Chondrocyte (in vitro differentiated cells): ENCODE data around the gene GRK5. TPM values are rescaled to one million over a fixed set of nuclear protein-coding genes. Genes with fewer than 3 reads are reported as not detected.
"Not testable (repeated sequence)": the region's sequence is repeated elsewhere in the genome, so short reads cannot be mapped to it uniquely, and the experiment has no call there.

ENCODE experiments used
- DNase-seq: peaks from one replicate; pipeline ENCODE4 v3.0.0; 2021; ENCODE audit warnings: mixed read lengths, low spot score
- H3K27ac Mint-ChIP-seq: one replicate; pipeline ENCODE4 v1.8.0; 2021; ENCODE audit warnings: mild to moderate bottlenecking, moderate library complexity, mixed read lengths; ENCODE audit not compliant: unreplicated experiment
- H3K27me3 Mint-ChIP-seq: 2 replicates; pipeline ENCODE4 v1.8.0; 2021; ENCODE audit warnings: low read depth, mixed read lengths
- H3K36me3 Mint-ChIP-seq: 2 replicates; pipeline ENCODE4 v1.8.0; 2021; ENCODE audit warnings: low read depth, mixed read lengths
- H3K4me1 Mint-ChIP-seq: 2 replicates; pipeline ENCODE4 v1.8.0; 2021; ENCODE audit warnings: low read depth, mild to moderate bottlenecking, mixed read lengths
- H3K4me3 Mint-ChIP-seq: one replicate; pipeline ENCODE4 v1.8.0; 2021; ENCODE audit warnings: mild to moderate bottlenecking, moderate library complexity, mixed read lengths; ENCODE audit not compliant: unreplicated experiment
- H3K9me3 Mint-ChIP-seq: 2 replicates; pipeline ENCODE4 v1.8.0; 2021; ENCODE audit warnings: low read depth, mixed read lengths
- CTCF ChIP-seq: fragments of 200-600 bp; sonication (generic); IDR thresholded peaks from 2 replicates; pipeline ENCODE4 v1.5.0; 2021; ENCODE audit warnings: antibody characterized with exemption, mild to moderate bottlenecking, moderate library complexity
- total RNA-seq: library from RNA; stranded (reverse); gene quantifications from 3 replicates; pipeline ENCODE4 v1.2.1, GENCODE V29; 2021

The GRK5 gene
- total RNA-seq, 1 donor from 2014 or later = 16.4 TPM

GRCh38 chr10:119222537-119222936 lies 15.2 kb downstream of the GRK5 start:
- no peaks in the 10 kb centered on the region for H3K36me3 Mint-ChIP-seq
- no peak for TF ChIP-seq CTCF
- no peak overlapping the region for H3K4me3 Mint-ChIP-seq
- DNase-seq = no peak
- H3K27me3 Mint-ChIP-seq = no peaks in the 10 kb centered on the region
- H3K27ac Mint-ChIP-seq = peak overlapping the region; percentile 18
- no peaks in the 10 kb centered on the region for H3K9me3 Mint-ChIP-seq
- peaks cover 44% of the 10 kb centered on the region for H3K4me1 Mint-ChIP-seq

- Mint-ChIP-seq H3K27ac (no peak overlapping the region), H3K9me3 (no peaks in the 10 kb centered on the region), H3K4me3 (no peak overlapping the region), H3K4me1 (peaks cover 42% of the 10 kb centered on the region), H3K36me3 (no peaks in the 10 kb centered on the region), H3K27me3 (no peaks in the 10 kb centered on the region)
- no peak for DNase-seq
- TF ChIP-seq CTCF = no peak
These were observed 15.6 kb downstream of the GRK5 start for GRCh38 chr10:119222966-119223386.

GRCh38 chr10:119225083-119225658 lies 17.8 kb downstream of the GRK5 start:
- no peak for TF ChIP-seq CTCF
- Mint-ChIP-seq H3K27ac (peak overlapping the region; percentile 17), H3K36me3 (no peaks in the 10 kb centered on the region), H3K27me3 (no peaks in the 10 kb centered on the region), H3K4me3 (no peak overlapping the region), H3K4me1 (peaks cover 36% of the 10 kb centered on the region), H3K9me3 (no peaks in the 10 kb centered on the region)
- DNase-seq = no peak

- Mint-ChIP-seq H3K4me1 (peaks cover 19% of the 10 kb centered on the region), H3K27ac (no peak overlapping the region), H3K9me3 (no peaks in the 10 kb centered on the region), H3K36me3 (no peaks in the 10 kb centered on the region), H3K4me3 (no peak overlapping the region), H3K27me3 (no peaks in the 10 kb centered on the region)
- TF ChIP-seq CTCF = no peak
- DNase-seq = no peak
These were observed 20.5 kb downstream of the GRK5 start for GRCh38 chr10:119227825-119228224.

- Mint-ChIP-seq H3K9me3 (no peaks in the 10 kb centered on the region), H3K36me3 (no peaks in the 10 kb centered on the region), H3K4me3 (no peak overlapping the region), H3K4me1 (peaks cover 33% of the 10 kb centered on the region), H3K27ac (no peak overlapping the region), H3K27me3 (no peaks in the 10 kb centered on the region)
- no peak for TF ChIP-seq CTCF
- no peak for DNase-seq
These were observed 24.3 kb downstream of the GRK5 start for GRCh38 chr10:119231654-119232053.

GRCh38 chr10:119232439-119232838 lies 25.1 kb downstream of the GRK5 start:
- H3K4me1 Mint-ChIP-seq = peaks cover 32% of the 10 kb centered on the region
- not testable (repeated sequence) for H3K36me3 Mint-ChIP-seq, H3K9me3 Mint-ChIP-seq, H3K27ac Mint-ChIP-seq, DNase-seq, H3K4me3 Mint-ChIP-seq, H3K27me3 Mint-ChIP-seq
